Measurements from ENCODE around the gene ZG16. TPM values are rescaled to one million over a fixed set of nuclear protein-coding genes. Genes with fewer than 3 reads are reported as not detected.

ZG16 gene
- total and polyA plus RNA-seq, 2 of the 8 experiments (the other 6 are each of a cell fraction or from before 2014, with no cell fraction given), result not detected

GRCh38 chr16:29815032-29815721 lies 37.1 kb downstream of the ZG16 start (continued):
- TF ChIP-seq PHF8 (conservative IDR thresholded peaks at IDR 0.05; ENCODE audit: low read depth, low read length) (no peak), HDAC2 (IDR thresholded peaks at IDR 0.05; ENCODE audit: borderline replicate concordance in 1 of 2, low read depth in 2 of 2, low read length in 2 of 2) (0 out of 4 replicates have a peak, but pooled peaks of 1 of the 2 experiments have one; percentile 41), EGR1 (IDR thresholded peaks at IDR 0.05; ENCODE audit: borderline replicate concordance, low read depth, low read length) (no peak), JUND (IDR thresholded peaks at IDR 0.05; ENCODE audit: low read length) (no peak), SP1 (IDR thresholded peaks at IDR 0.05; ENCODE audit: low read depth, low read length) (no peak), RFX5 (IDR thresholded peaks at IDR 0.05; ENCODE audit: borderline replicate concordance, low read depth, low read length) (no peak), ZNF274 (IDR thresholded peaks at IDR 0.05; ENCODE audit: borderline replicate concordance, extremely low read depth, low read length) (no peak), KDM4A (IDR thresholded peaks at IDR 0.05; ENCODE audit: low read depth, low read length, severe bottlenecking) (peak; percentile 6), RBBP5 (IDR thresholded peaks at IDR 0.05; ENCODE audit: borderline replicate concordance, low read depth, low read length) (no peak), MAFK (IDR thresholded peaks at IDR 0.05; ENCODE audit: low read depth, low read length) (no peak), BACH1 (IDR thresholded peaks at IDR 0.05; ENCODE audit: low read length) (no peak), E2F6 (IDR thresholded peaks at IDR 0.05) (no peak), SIN3A (conservative IDR thresholded peaks at IDR 0.05 in 1 of 2, IDR thresholded peaks at IDR 0.05 in 1 of 2; ENCODE audit: low read depth in 1 of 2, low read length in 2 of 2) (peak in 1 of 2 experiments; percentile 83; a peak in 1 of 4 replicates), SAP30 (IDR thresholded peaks at IDR 0.05; ENCODE audit: insufficient read depth, insufficient replicate concordance, low read length) (peak; percentile 95), CEBPB (IDR thresholded peaks at IDR 0.05; ENCODE audit: low read depth, low read length) (no peak)
